HUDEP-2 (cell line): Measurements from ENCODE around the gene SBF1.

Experiments used
- DNase-seq, 76 experiments: peaks; one replicate each; lab custom pipeline; 2025; ENCODE audit not compliant: unreplicated experiment in 76 of 76; lab: John Stamatoyannopoulos, UW

The SBF1 gene

GRCh38 chr22:50487290-50488005 lies 12.6 kb upstream of the SBF1 start:
- DNase-seq = no peak

DNA sequence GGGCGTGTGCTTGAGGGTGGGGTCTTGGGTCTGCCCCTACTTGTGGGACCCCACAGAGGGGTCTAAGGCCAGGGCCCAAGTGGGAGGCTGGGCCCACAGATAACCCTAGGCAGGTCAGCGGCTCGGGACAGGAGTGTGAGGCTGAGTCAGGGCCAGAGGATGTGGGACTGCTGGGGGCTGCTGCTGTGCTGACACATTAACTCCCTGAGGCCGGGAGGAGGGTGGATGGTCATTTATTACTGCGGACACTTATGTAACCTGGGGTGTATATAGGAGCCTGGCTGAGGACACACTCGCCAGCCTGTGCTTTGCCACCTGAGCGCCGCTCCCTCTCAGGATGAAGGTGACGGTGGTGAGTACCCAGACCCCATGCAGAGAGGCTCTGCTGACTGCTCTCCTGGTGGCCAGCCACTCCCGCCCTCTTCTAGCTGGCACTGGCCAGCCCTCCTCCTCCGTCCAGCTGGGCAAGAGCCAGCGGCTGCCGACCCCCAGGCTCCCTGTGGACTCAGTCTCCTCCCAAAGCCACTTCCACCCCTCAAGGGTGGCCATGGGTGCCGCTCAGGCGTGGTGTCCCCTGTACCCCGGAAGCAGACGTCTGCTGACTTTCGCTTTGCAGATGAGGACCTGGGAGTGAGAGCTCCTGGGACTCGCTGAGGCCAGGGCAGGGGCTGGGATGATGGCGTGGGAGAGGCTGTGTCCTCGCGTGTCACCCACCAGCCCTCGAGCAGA lies 11.9 kb upstream of the SBF1 start, which contains the start of gene MIOX:
Gene MIOX (plus strand): TSS at position 299 of the 729 bp plus-strand sequence. CDS start 39 bp downstream, at position 338.
- DNase-seq = no peak

- no peak for DNase-seq
Observed at GRCh38 chr22:50485221-50486131, 10.6 kb upstream of the SBF1 start.

GRCh38 chr22:50483977-50484853 lies 9.4 kb upstream of the SBF1 start:
- DNase-seq = no peak

- DNase-seq = no peak
Observed at GRCh38 chr22:50483556-50483955, 8.7 kb upstream of the SBF1 start.

GRCh38 chr22:50483106-50483505 lies 8.3 kb upstream of the SBF1 start:
- no peak for DNase-seq

- no peak for DNase-seq
Observed at GRCh38 chr22:50482107-50483074, 7.6 kb upstream of the SBF1 start.

GRCh38 chr22:50481440-50482106 lies 6.7 kb upstream of the SBF1 start, which contains the start of gene ADM2:
Gene ADM2 (plus strand): TSS chr22:50481543. CDS start chr22:50481848, 305 bp downstream.
- peak in 9 of 76 experiments; percentile 4 to 26 (median 19) for DNase-seq

- no peak for DNase-seq
Observed at GRCh38 chr22:50481045-50481439, 6.2 kb upstream of the SBF1 start.

DNA sequence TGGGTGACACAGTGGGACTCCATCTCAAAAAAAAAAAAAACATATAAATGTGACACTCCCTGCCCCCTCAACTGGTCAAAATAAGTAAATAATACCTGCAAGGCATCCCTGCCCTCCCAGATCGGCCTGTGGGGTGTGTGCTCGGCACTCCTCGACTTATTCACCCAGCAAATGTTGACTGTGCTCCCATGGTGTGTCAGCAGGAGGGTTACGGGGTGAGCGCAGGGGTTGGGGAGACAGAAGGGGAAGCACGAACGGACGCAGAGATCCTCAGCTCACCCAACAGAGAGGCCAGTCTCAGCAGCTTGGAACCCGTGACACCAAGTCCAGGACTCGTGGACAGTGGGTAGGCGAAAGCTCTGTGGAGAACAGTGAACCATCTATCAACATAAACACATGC lies 4.9 kb upstream of the SBF1 start:
- DNase-seq = no peak

DNA sequence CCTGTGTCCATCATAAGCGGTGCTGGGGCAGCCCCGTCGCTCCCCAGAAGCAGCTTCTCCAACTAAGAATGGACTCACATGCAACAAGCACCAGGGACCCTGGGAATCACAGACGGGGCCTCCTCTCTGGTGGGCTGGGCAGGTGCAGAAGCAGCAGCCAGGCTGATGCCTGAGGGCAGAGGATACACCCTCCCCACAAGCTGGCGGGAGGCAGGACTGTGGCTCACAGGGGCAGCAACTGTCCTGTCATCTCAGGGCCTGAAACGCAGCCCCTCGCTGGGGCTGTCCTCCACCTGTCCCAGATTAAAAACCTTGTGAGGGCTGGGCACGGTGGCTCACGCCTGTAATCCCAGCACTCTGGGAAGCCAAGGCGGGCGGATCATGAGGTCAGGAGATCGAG lies 3.1 kb upstream of the SBF1 start:
- no peak for DNase-seq

- no peak for DNase-seq
Observed at GRCh38 chr22:50476868-50477267, 2.0 kb upstream of the SBF1 start.

GRCh38 chr22:50475652-50476002 lies 792 bp upstream of the SBF1 start:
- no peak for DNase-seq

DNA sequence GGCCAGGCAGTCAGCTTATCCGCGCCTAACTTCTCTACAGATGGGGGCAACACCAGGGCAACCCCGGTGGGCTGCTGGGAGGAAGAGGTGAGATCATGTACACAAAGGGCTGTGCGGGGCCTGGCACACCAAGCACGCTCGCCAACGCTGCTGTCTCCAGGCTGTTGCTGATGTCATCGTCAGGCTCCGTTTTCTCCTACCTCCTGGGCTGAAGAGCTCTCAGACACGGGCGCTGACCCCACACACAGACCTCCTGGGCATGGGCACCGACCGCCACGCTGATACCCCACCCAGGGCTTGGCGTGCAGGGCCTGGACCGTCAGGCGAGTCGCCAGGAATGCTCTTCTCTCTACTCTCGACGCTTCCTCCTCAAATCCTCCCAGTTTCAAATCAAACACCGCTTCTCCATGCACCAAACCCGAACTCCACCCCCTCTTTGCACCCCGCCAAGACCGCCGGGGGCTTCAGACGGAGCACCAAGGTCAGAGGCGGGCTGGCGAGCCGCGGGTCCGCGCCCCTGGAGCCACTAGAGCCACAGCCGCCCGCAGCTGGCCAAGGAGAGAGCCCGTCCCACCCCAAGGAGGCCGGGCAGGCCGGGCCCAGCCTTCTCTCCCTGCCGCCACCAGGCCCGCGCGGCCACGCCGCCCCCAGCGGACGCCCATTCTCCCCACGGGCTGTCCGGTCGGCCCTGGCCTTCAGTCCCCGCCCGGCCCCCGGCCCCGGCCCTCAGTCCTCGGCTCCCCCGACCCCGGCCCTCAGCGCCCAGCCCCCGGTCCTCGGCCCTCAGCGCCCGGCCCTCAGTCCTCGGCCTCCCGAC lies 772 bp downstream of the SBF1 start:
- peak in 4 of 76 experiments; percentile 8 to 15 (median 13) for DNase-seq

DNA sequence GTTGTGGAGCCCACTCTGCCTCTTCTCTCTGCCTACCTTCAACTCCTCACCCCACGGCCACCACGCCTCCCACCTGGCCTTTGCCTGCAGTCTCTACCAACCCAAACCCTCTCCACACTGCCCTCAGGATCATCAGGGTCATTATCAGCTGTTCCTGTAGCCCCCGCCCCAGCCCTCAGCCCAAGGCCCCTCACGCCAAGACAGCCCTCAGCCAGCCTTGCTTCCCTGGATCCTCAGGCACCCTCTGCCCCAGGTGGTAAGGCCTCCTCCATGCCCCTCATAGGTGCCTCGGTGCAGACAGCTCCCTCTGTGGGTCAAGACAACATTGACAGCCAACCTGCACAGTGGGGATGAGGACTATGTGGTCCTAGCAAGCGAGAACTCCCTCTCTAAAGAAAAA lies 1.7 kb downstream of the SBF1 start:
- peak in 29 of 76 experiments; percentile 1 to 43 (median 20) for DNase-seq

GRCh38 chr22:50471962-50472361 lies 2.9 kb downstream of the SBF1 start:
- DNase-seq = no peak

GRCh38 chr22:50471197-50471847 lies 3.5 kb downstream of the SBF1 start:
- DNase-seq = no peak
